HepG2 (cell line): ENCODE data around the gene SNRPD3. TPM values are rescaled to one million over a fixed set of nuclear protein-coding genes. Genes with fewer than 3 reads are reported as not detected.

Source experiments
- AFF4 ChIP-seq: sonication (generic); formaldehyde crosslinking; IDR thresholded peaks from 2 replicates; pipeline ENCODE4 v1.4.0; 2020; ENCODE audit warnings: missing genetic modification reagents
- AHR ChIP-seq: IDR thresholded peaks from 2 replicates; pipeline ENCODE4 v1.6.1; 2018; ENCODE audit warnings: missing genetic modification reagents, missing compliant biosample characterization
- ASH2L ChIP-seq: fragments of 300-600, 200-600 bp; sonication (generic); IDR thresholded peaks from 2 replicates; pipeline ENCODE4 v1.7.0; 2017; ENCODE audit warnings: low read depth, mild to moderate bottlenecking, moderate library complexity, mixed read lengths, low read length; ENCODE audit not compliant: insufficient read length
- CBX5 ChIP-seq: sonication (generic); formaldehyde crosslinking; IDR thresholded peaks from 2 replicates; pipeline ENCODE4 v1.4.0; 2020; ENCODE audit warnings: missing genetic modification reagents, borderline replicate concordance
- HDAC2 ChIP-seq: sonication (generic); formaldehyde crosslinking; IDR thresholded peaks from 2 replicates; pipeline ENCODE4 v1.4.0; 2020; ENCODE audit warnings: missing genetic modification reagents
- JARID2 ChIP-seq: sonication (generic); formaldehyde crosslinking; IDR thresholded peaks from 2 replicates; pipeline ENCODE4 v1.8.1; 2023; ENCODE audit warnings: missing genetic modification reagents, inconsistent platforms; ENCODE audit not compliant: insufficient replicate concordance
- MAFF ChIP-seq: IDR thresholded peaks from 2 replicates; pipeline ENCODE4 v1.6.1; 2011; ENCODE audit warnings: low read depth, low read length, improper control_type of control experiment
- MED1 ChIP-seq: sonication (generic); formaldehyde crosslinking; IDR thresholded peaks from 2 replicates; pipeline ENCODE4 v1.4.0; 2020; ENCODE audit warnings: missing genetic modification reagents
- MTA1 ChIP-seq: sonication (generic); formaldehyde crosslinking; IDR thresholded peaks from 2 replicates; pipeline ENCODE4 v1.4.0; 2020; ENCODE audit warnings: missing genetic modification reagents, mild to moderate bottlenecking, borderline replicate concordance
- MYC ChIP-seq: sonication (generic); formaldehyde crosslinking; IDR thresholded peaks from 2 replicates; pipeline ENCODE4 v1.9.0; 2021; ENCODE audit warnings: missing genetic modification reagents, borderline replicate concordance
- SALL1 ChIP-seq: sonication (generic); formaldehyde crosslinking; IDR thresholded peaks from 2 replicates; pipeline ENCODE4 v1.8.0; 2022; ENCODE audit warnings: mild to moderate bottlenecking, missing genetic modification reagents
- SKIL ChIP-seq: sonication (generic); formaldehyde crosslinking; IDR thresholded peaks from 2 replicates; pipeline ENCODE4 v1.8.0; 2022; ENCODE audit warnings: missing genetic modification reagents, mild to moderate bottlenecking, moderate library complexity, borderline replicate concordance
- SMAD1 ChIP-seq: sonication (generic); formaldehyde crosslinking; IDR thresholded peaks from 2 replicates; pipeline ENCODE4 v1.4.0; 2020; ENCODE audit warnings: missing genetic modification reagents, low read depth, mild to moderate bottlenecking, borderline replicate concordance
- WIZ ChIP-seq: sonication (generic); formaldehyde crosslinking; IDR thresholded peaks from 2 replicates; pipeline ENCODE4 v1.5.1; 2020; ENCODE audit warnings: mild to moderate bottlenecking, missing genetic modification reagents
- ZNF256 ChIP-seq: sonication (generic); formaldehyde crosslinking; conservative IDR thresholded peaks from 2 replicates; pipeline ENCODE4 v1.4.0; 2020; ENCODE audit warnings: missing genetic modification reagents
- ZNF414 ChIP-seq: sonication (generic); formaldehyde crosslinking; IDR thresholded peaks from 2 replicates; pipeline ENCODE4 v1.5.0; 2020; ENCODE audit warnings: missing genetic modification reagents
- ZNF468 ChIP-seq: sonication (generic); formaldehyde crosslinking; IDR thresholded peaks from 2 replicates; pipeline ENCODE4 v1.8.0; 2022; ENCODE audit warnings: mild to moderate bottlenecking, moderate library complexity, missing genetic modification reagents
- ZNF704 ChIP-seq: sonication (generic); formaldehyde crosslinking; IDR thresholded peaks from 2 replicates; pipeline ENCODE4 v1.8.1; 2023; ENCODE audit warnings: mild to moderate bottlenecking, inconsistent platforms, moderate library complexity, missing genetic modification reagents, borderline replicate concordance
- ZNF747 ChIP-seq: sonication (generic); formaldehyde crosslinking; IDR thresholded peaks from 2 replicates; pipeline ENCODE4 v1.8.1; 2023; ENCODE audit warnings: missing genetic modification reagents, mild to moderate bottlenecking, borderline replicate concordance
- ZNF776 ChIP-seq: sonication (generic); formaldehyde crosslinking; IDR thresholded peaks from 2 replicates; pipeline ENCODE4 v1.4.0; 2020; ENCODE audit warnings: mild to moderate bottlenecking, missing genetic modification reagents
- ZSCAN22 ChIP-seq: sonication (generic); formaldehyde crosslinking; IDR thresholded peaks from 2 replicates; pipeline ENCODE4 v1.4.0; 2020; ENCODE audit warnings: mild to moderate bottlenecking, missing genetic modification reagents
- polyA plus RNA-seq, 8 experiments: library from polyadenylated mRNA; depleted of rRNA in 3 of 8; stranded (reverse) in 7 of 8; unstranded in 1 of 8; fragments of >200 nt; fragmentation: Illumina TruSeq in 4 of 8; extraction: Trizol in 4 of 8; gene quantifications; 2 replicates each; pipeline versions ENCODE4 v1.2.1 to v1.2.3, GENCODE V29; 2011 to 2016; ENCODE audit warnings: low read depth in 4 of 8, missing spikeins in 1 of 8, mixed read lengths in 1 of 8; ENCODE audit not compliant: insufficient read depth in 1 of 8
- total RNA-seq, 5 experiments: library from RNA; depleted of rRNA; stranded (reverse); fragments of >200 nt; fragmentation: Illumina TruSeq; extraction: Trizol; gene quantifications; 2 replicates each; pipeline ENCODE4 v1.2.3, GENCODE V29; 2016; ENCODE audit warnings: low read depth in 1 of 5

The SNRPD3 gene
- total and polyA plus RNA-seq, 2 of the 13 experiments (the other 11 are each of a cell fraction or from before 2014, with no cell fraction given), result 110 to 209 TPM

GRCh38 chr22:24554313-24555164, 1.3 kb upstream of the SNRPD3 start, which contains the start of gene GUCD1 (continued):
- TF ChIP-seq WIZ (0 out of 2 replicates have a peak, but pooled peaks have one; percentile 18), MED1 (CRISPR knock-in tag) (no peak; the same call in 1 of the 2 replicates), AFF4 (CRISPR knock-in tag) (peak; percentile 63), HDAC2 (CRISPR knock-in tag) (no peak), SALL1 (CRISPR knock-in tag) (peak; percentile 67), ZNF468 (CRISPR knock-in tag) (0 out of 2 replicates have a peak, but pooled peaks have one; percentile 67), AHR (CRISPR knock-in tag) (no peak; the same call in 1 of the 2 replicates), SKIL (CRISPR knock-in tag) (peak; percentile 48; the same call in 1 of the 2 replicates), MAFF (no peak), MTA1 (peak; percentile 33; the same call in 1 of the 2 replicates), ASH2L (no peak), SMAD1 (0 out of 2 replicates have a peak, but pooled peaks have one; percentile 16), ZNF414 (peak; percentile 83; the same call in 1 of the 2 replicates), ZNF704 (CRISPR knock-in tag) (no peak), ZSCAN22 (CRISPR knock-in tag) (no peak), ZNF256 (no peak), CBX5 (CRISPR knock-in tag) (no peak), ZNF776 (CRISPR knock-in tag) (peak; percentile 43; the same call in 1 of the 2 replicates), JARID2 (CRISPR knock-in tag) (no peak), MYC (peak; percentile 20; the same call in 1 of the 2 replicates), ZNF747 (no peak; the same call in 1 of the 2 replicates)
